K562 (cell line): ENCODE results near the gene PIMREG. TPM values are rescaled to one million over a fixed set of nuclear protein-coding genes. Genes with fewer than 3 reads are reported as not detected.

ENCODE experiments used
- CBFA2T2 ChIP-seq: fragments of 450-650 bp; conservative IDR thresholded peaks from 2 replicates; pipeline ENCODE4 v1.6.1; 2017; ENCODE audit warnings: mild to moderate bottlenecking
- ELK1 ChIP-seq: sonication (generic); formaldehyde crosslinking; IDR thresholded peaks from 2 replicates; pipeline ENCODE4 v1.8.1; 2022; ENCODE audit warnings: missing genetic modification reagents
- HINFP ChIP-seq: fragments of 450-650 bp; conservative IDR thresholded peaks from 2 replicates; pipeline ENCODE4 v1.6.1; 2016; ENCODE audit warnings: missing genetic modification characterization, low read depth, mild to moderate bottlenecking, control low read depth, missing compliant biosample characterization
- JUN ChIP-seq, 2 experiments: sonication (generic) in 1 of 2; formaldehyde crosslinking in 1 of 2; IDR thresholded peaks; 2 replicates each; pipeline versions ENCODE4 v1.6.1 to v1.8.0; 2012 to 2022; ENCODE audit warnings: borderline replicate concordance in 2 of 2, mild to moderate bottlenecking in 2 of 2, improper control_type of control experiment in 1 of 2, low read depth in 1 of 2, low read length in 1 of 2, missing genetic modification reagents in 1 of 2
- JUND ChIP-seq, 2 experiments: IDR thresholded peaks; 2 replicates in 1 of 2; 3 replicates in 1 of 2; pipeline ENCODE4 v1.6.1; 2011; ENCODE audit warnings: borderline replicate concordance in 2 of 2, low read depth in 2 of 2, low read length in 2 of 2, improper control_type of control experiment in 1 of 2, missing biosample characterization in 1 of 2, missing genetic modification characterization in 1 of 2, missing genetic modification reagents in 1 of 2
- MTA2 ChIP-seq: fragments of 450-650 bp; IDR thresholded peaks from 2 replicates; pipeline ENCODE4 v1.6.1; 2016; ENCODE audit warnings: low read depth
- NFYB ChIP-seq: IDR thresholded peaks from 2 replicates; pipeline ENCODE4 v1.6.1; 2011; ENCODE audit warnings: mild to moderate bottlenecking, moderate library complexity; ENCODE audit not compliant: insufficient read length; ENCODE audit errors: extremely low read depth
- NR4A1 ChIP-seq, 2 experiments: fragments of 250-450 bp in 1 of 2; fragments of 450-650 bp in 1 of 2; sonication (Bioruptor Pico) in 1 of 2; IDR thresholded peaks; 2 replicates each; pipeline versions ENCODE4 v1.4.0 to v1.6.1; 2016 to 2020; ENCODE audit warnings: mild to moderate bottlenecking in 2 of 2, missing compliant biosample characterization in 1 of 2, missing genetic modification characterization in 1 of 2, moderate library complexity in 1 of 2
- PHB2 ChIP-seq: fragments of 450-650 bp; IDR thresholded peaks from 2 replicates; pipeline ENCODE4 v1.6.1; 2017; ENCODE audit warnings: low read depth
- RNF219 ChIP-seq: fragments of 250-450 bp; sonication (Bioruptor Pico); IDR thresholded peaks from 2 replicates; pipeline ENCODE4 v1.5.0; 2022; ENCODE audit warnings: mild to moderate bottlenecking
- SMAD1 ChIP-seq: fragments of 150-350 bp; IDR thresholded peaks from 2 replicates; pipeline ENCODE4 v1.6.1; 2014; ENCODE audit warnings: low read length, low read depth; ENCODE audit not compliant: partially characterized antibody
- SMARCA5 ChIP-seq: fragments of 450-650 bp; IDR thresholded peaks from 2 replicates; pipeline ENCODE4 v1.6.1; 2016
- SMARCE1 ChIP-seq: fragments of 450-650 bp; IDR thresholded peaks from 2 replicates; pipeline ENCODE4 v1.7.1; 2016; ENCODE audit warnings: mild to moderate bottlenecking
- TOE1 ChIP-seq, 2 experiments: fragments of 450-650 bp in 1 of 2; sonication (generic) in 1 of 2; formaldehyde crosslinking in 1 of 2; IDR thresholded peaks; 2 replicates each; pipeline versions ENCODE4 v1.7.1 to v1.8.0; 2016 to 2022; ENCODE audit warnings: borderline replicate concordance in 2 of 2, mild to moderate bottlenecking in 2 of 2, antibody characterized with exemption in 1 of 2, inconsistent platforms in 1 of 2, low read depth in 1 of 2, missing genetic modification reagents in 1 of 2, moderate library complexity in 1 of 2
- VEZF1 ChIP-seq: fragments of 200-800 bp; sonication (Bioruptor generic); IDR thresholded peaks from 2 replicates; pipeline ENCODE4 v1.6.1; 2017; ENCODE audit warnings: missing genetic modification characterization, missing compliant biosample characterization
- ZBTB9 ChIP-seq: fragments of 450-650 bp; formaldehyde crosslinking; IDR thresholded peaks from 2 replicates; pipeline ENCODE4 v1.4.0; 2020; ENCODE audit warnings: mild to moderate bottlenecking, moderate library complexity
- polyA plus RNA-seq, 8 experiments: library from polyadenylated mRNA; depleted of rRNA in 4 of 8; stranded (reverse) in 5 of 8; unstranded in 3 of 8; fragments of >200 nt; fragmentation: Nextera tagmentation in 2 of 8; fragmentation: Illumina TruSeq in 1 of 8; extraction: Ambion mirVana in 2 of 8; extraction: Trizol in 1 of 8; gene quantifications; 2 replicates each; pipeline versions ENCODE4 v1.2.1 to v1.2.3, GENCODE V29; 2011 to 2014; ENCODE audit warnings: inconsistent platforms in 1 of 8, missing spikeins in 1 of 8
- total RNA-seq, 7 experiments: library from RNA; depleted of rRNA in 6 of 7; stranded (reverse); fragments of >200 nt in 6 of 7; fragmentation: Illumina TruSeq in 2 of 7; extraction: Trizol in 2 of 7; gene quantifications; 2 replicates each; pipeline versions ENCODE4 v1.2.1 to v1.2.3, GENCODE V29; 2011 to 2021; ENCODE audit warnings: low replicate concordance in 1 of 7

The PIMREG gene
- total and polyA plus RNA-seq, 9 of the 15 experiments (the other 6 are each of a cell fraction or from before 2014, with no cell fraction given), result 1.1 to 16.7 (median 9.4) TPM

GRCh38 chr17:6476810-6477179, 32.5 kb downstream of the PIMREG start (continued):
- TF ChIP-seq ELK1 (CRISPR knock-in tag) (no peak), JUND (IDR thresholded peaks at IDR 0.05; ENCODE audit: borderline replicate concordance, low read depth, low read length) (no peak), JUND (tag; IDR thresholded peaks at IDR 0.05; ENCODE audit: borderline replicate concordance, low read depth, low read length) (0 out of 3 replicates have a peak, but pooled peaks have one; percentile 5), RNF219 (no peak), SMARCA5 (no peak), NFYB (no peak), SMAD1 (peak; percentile 74), CBFA2T2 (no peak; the same call in 1 of the 2 replicates), VEZF1 (0 out of 2 replicates have a peak, but pooled peaks have one; percentile 4), HINFP (tag) (no peak), PHB2 (no peak), SMARCE1 (0 out of 2 replicates have a peak, but pooled peaks have one; percentile 3), TOE1 (IDR thresholded peaks at IDR 0.05; ENCODE audit: borderline replicate concordance) (no peak), TOE1 (CRISPR knock-in tag; IDR thresholded peaks at IDR 0.05; ENCODE audit: borderline replicate concordance, low read depth) (no peak), JUN (IDR thresholded peaks at IDR 0.05; ENCODE audit: borderline replicate concordance, low read depth, low read length) (no peak), JUN (CRISPR knock-in tag; IDR thresholded peaks at IDR 0.05; ENCODE audit: borderline replicate concordance) (no peak), ZBTB9 (no peak), NR4A1 (CRISPR knock-in tag; IDR thresholded peaks at IDR 0.05) (no peak), NR4A1 (tag; IDR thresholded peaks at IDR 0.05) (no peak), MTA2 (no peak)
